K562 (cell line): ENCODE results near the gene CBX4. TPM values are rescaled to one million over a fixed set of nuclear protein-coding genes. Genes with fewer than 3 reads are reported as not detected.

Experiments
- ATF7 ChIP-seq: fragments of 450-650 bp; IDR thresholded peaks from 2 replicates; pipeline ENCODE4 v1.7.1; 2014; ENCODE audit warnings: mild to moderate bottlenecking, moderate library complexity
- CBFA2T3 ChIP-seq: fragments of 450-650 bp; IDR thresholded peaks from 2 replicates; pipeline ENCODE4 v1.6.1; 2017
- CGGBP1 ChIP-seq: fragments of 250-450 bp; sonication (Bioruptor Pico); IDR thresholded peaks from 2 replicates; pipeline ENCODE4 v1.9.0; 2021; ENCODE audit warnings: mild to moderate bottlenecking
- CREB1 ChIP-seq, 2 experiments: sonication (generic) in 1 of 2; formaldehyde crosslinking in 1 of 2; IDR thresholded peaks; 2 replicates each; pipeline versions ENCODE4 v1.6.1 to v1.8.0; 2012 to 2022; ENCODE audit warnings: inconsistent platforms in 1 of 2, mild to moderate bottlenecking in 1 of 2, missing genetic modification reagents in 1 of 2, moderate library complexity in 1 of 2
- DPF2 ChIP-seq: fragments of 450-650 bp; IDR thresholded peaks from 2 replicates; pipeline ENCODE4 v1.6.1; 2016
- FOXK1 ChIP-seq: sonication (generic); formaldehyde crosslinking; IDR thresholded peaks from 2 replicates; pipeline ENCODE4 v1.8.0; 2022; ENCODE audit warnings: missing genetic modification reagents, mild to moderate bottlenecking, borderline replicate concordance
- FOXK2 ChIP-seq, 2 experiments: fragments of 450-650 bp; IDR thresholded peaks in 1 of 2; conservative IDR thresholded peaks in 1 of 2; 2 replicates each; pipeline ENCODE4 v1.6.1; 2016; ENCODE audit warnings: low read depth in 2 of 2, mild to moderate bottlenecking in 1 of 2
- GABPB1 ChIP-seq: sonication (generic); formaldehyde crosslinking; IDR thresholded peaks from 2 replicates; pipeline ENCODE4 v1.8.0; 2022; ENCODE audit warnings: mild to moderate bottlenecking, missing genetic modification reagents
- HNRNPLL ChIP-seq: fragments of 200-400 bp; formaldehyde crosslinking; IDR thresholded peaks from 2 replicates; pipeline ENCODE4 v1.6.1; 2017; ENCODE audit warnings: low read length, low read depth, mild to moderate bottlenecking; ENCODE audit not compliant: poor library complexity, severe bottlenecking
- JUN ChIP-seq, 2 experiments: sonication (generic) in 1 of 2; formaldehyde crosslinking in 1 of 2; IDR thresholded peaks; 2 replicates each; pipeline versions ENCODE4 v1.6.1 to v1.8.0; 2012 to 2022; ENCODE audit warnings: borderline replicate concordance in 2 of 2, mild to moderate bottlenecking in 2 of 2, improper control_type of control experiment in 1 of 2, low read depth in 1 of 2, low read length in 1 of 2, missing genetic modification reagents in 1 of 2
- KDM4B ChIP-seq, 2 experiments: fragments of 450-650 bp in 1 of 2; sonication (generic) in 1 of 2; IDR thresholded peaks; 2 replicates each; pipeline ENCODE4 v1.6.1; 2016 to 2017; ENCODE audit warnings: borderline replicate concordance in 2 of 2, antibody characterized with exemption in 1 of 2, low read depth in 1 of 2, mild to moderate bottlenecking in 1 of 2
- MAZ ChIP-seq, 2 experiments: fragments of 450-650 bp in 1 of 2; sonication (generic) in 1 of 2; formaldehyde crosslinking; IDR thresholded peaks in 1 of 2; conservative IDR thresholded peaks in 1 of 2; 2 replicates each; pipeline versions ENCODE4 v1.4.0 to v1.5.0; 2020; ENCODE audit warnings: mild to moderate bottlenecking in 1 of 2, missing genetic modification reagents in 1 of 2
- NCOA1 ChIP-seq: fragments of 450-650 bp; IDR thresholded peaks from 2 replicates; pipeline ENCODE4 v1.6.1; 2016; ENCODE audit warnings: low read depth
- NR2C2 ChIP-seq, 2 experiments: fragments of 200-800 bp in 1 of 2; sonication (Bioruptor generic) in 1 of 2; sonication (generic) in 1 of 2; formaldehyde crosslinking in 1 of 2; IDR thresholded peaks; 2 replicates each; pipeline versions ENCODE4 v1.6.1 to v1.8.0; 2016 to 2022; ENCODE audit warnings: mild to moderate bottlenecking in 1 of 2, missing compliant biosample characterization in 1 of 2, missing genetic modification characterization in 1 of 2, missing genetic modification reagents in 1 of 2
- NRF1 ChIP-seq, 2 experiments: fragments of 450-650 bp; IDR thresholded peaks in 1 of 2; conservative IDR thresholded peaks in 1 of 2; 2 replicates each; pipeline ENCODE4 v1.6.1; 2014; ENCODE audit warnings: mild to moderate bottlenecking in 2 of 2
- PHB2 ChIP-seq: fragments of 450-650 bp; IDR thresholded peaks from 2 replicates; pipeline ENCODE4 v1.6.1; 2017; ENCODE audit warnings: low read depth
- TCF7 ChIP-seq: sonication (generic); IDR thresholded peaks from 2 replicates; pipeline ENCODE4 v1.6.1; 2016; ENCODE audit warnings: antibody characterized with exemption, borderline replicate concordance
- TOE1 ChIP-seq, 2 experiments: fragments of 450-650 bp in 1 of 2; sonication (generic) in 1 of 2; formaldehyde crosslinking in 1 of 2; IDR thresholded peaks; 2 replicates each; pipeline versions ENCODE4 v1.7.1 to v1.8.0; 2016 to 2022; ENCODE audit warnings: borderline replicate concordance in 2 of 2, mild to moderate bottlenecking in 2 of 2, antibody characterized with exemption in 1 of 2, inconsistent platforms in 1 of 2, low read depth in 1 of 2, missing genetic modification reagents in 1 of 2, moderate library complexity in 1 of 2
- ZNF24 ChIP-seq: fragments of 450-650 bp; IDR thresholded peaks from 2 replicates; pipeline ENCODE4 v1.6.1; 2016
- polyA plus RNA-seq, 8 experiments: library from polyadenylated mRNA; depleted of rRNA in 4 of 8; stranded (reverse) in 5 of 8; unstranded in 3 of 8; fragments of >200 nt; fragmentation: Nextera tagmentation in 2 of 8; fragmentation: Illumina TruSeq in 1 of 8; extraction: Ambion mirVana in 2 of 8; extraction: Trizol in 1 of 8; gene quantifications; 2 replicates each; pipeline versions ENCODE4 v1.2.1 to v1.2.3, GENCODE V29; 2011 to 2014; ENCODE audit warnings: inconsistent platforms in 1 of 8, missing spikeins in 1 of 8
- total RNA-seq, 7 experiments: library from RNA; depleted of rRNA in 6 of 7; stranded (reverse); fragments of >200 nt in 6 of 7; fragmentation: Illumina TruSeq in 2 of 7; extraction: Trizol in 2 of 7; gene quantifications; 2 replicates each; pipeline versions ENCODE4 v1.2.1 to v1.2.3, GENCODE V29; 2011 to 2021; ENCODE audit warnings: low replicate concordance in 1 of 7
- TF ChIP-seq, protein P1 (sequence below): fragments of 200-800 bp; sonication (Bioruptor generic); IDR thresholded peaks from 2 replicates; pipeline ENCODE4 v1.6.1; 2017; ENCODE audit warnings: missing genetic modification characterization, missing compliant biosample characterization
- TF ChIP-seq, protein P2 (sequence below): fragments of 450-650 bp; IDR thresholded peaks from 2 replicates; pipeline ENCODE4 v1.6.1; 2014; ENCODE audit warnings: low read depth, mild to moderate bottlenecking, moderate library complexity, borderline replicate concordance

Gene CBX4
- total and polyA plus RNA-seq, 9 of the 15 experiments (the other 6 are each of a cell fraction or from before 2014, with no cell fraction given) = 0.98 to 50.5 (median 10.0) TPM

- TF ChIP-seq CREB1 (IDR thresholded peaks at IDR 0.05) (no peak), CREB1 (CRISPR knock-in tag; IDR thresholded peaks at IDR 0.05) (peak; percentile 58; the same call in 1 of the 2 replicates), NCOA1 (peak; percentile 66), CBFA2T3 (no peak), MAZ (CRISPR knock-in tag; conservative IDR thresholded peaks at IDR 0.05 in 1 of 2, IDR thresholded peaks at IDR 0.05 in 1 of 2) (peak; percentile 67 to 84; a peak in 3 of 4 replicates), FOXK1 (CRISPR knock-in tag) (peak; percentile 93), CGGBP1 (CRISPR knock-in tag) (peak; percentile 59; the same call in 1 of the 2 replicates), HNRNPLL (no peak), TOE1 (IDR thresholded peaks at IDR 0.05; ENCODE audit: borderline replicate concordance) (peak; percentile 50; the same call in 1 of the 2 replicates), TOE1 (CRISPR knock-in tag; IDR thresholded peaks at IDR 0.05; ENCODE audit: borderline replicate concordance, low read depth) (no peak), PHB2 (no peak), GABPB1 (CRISPR knock-in tag) (peak; percentile 83; the same call in 1 of the 2 replicates), NRF1 (conservative IDR thresholded peaks at IDR 0.05 in 1 of 2, IDR thresholded peaks at IDR 0.05 in 1 of 2) (peak; percentile 53 to 61), KDM4B (IDR thresholded peaks at IDR 0.05; ENCODE audit: borderline replicate concordance in 2 of 2, low read depth in 1 of 2) (peak in 1 of 2 experiments; percentile 80; a peak in 1 of 4 replicates), ZNF24 (no peak), FOXK2 (conservative IDR thresholded peaks at IDR 0.05 in 1 of 2, IDR thresholded peaks at IDR 0.05 in 1 of 2; ENCODE audit: low read depth in 2 of 2) (peak; percentile 95 to 96), ATF7 (peak; percentile 69), NR2C2 (CRISPR knock-in tag; IDR thresholded peaks at IDR 0.05) (no peak), NR2C2 (tag; IDR thresholded peaks at IDR 0.05) (peak; percentile 51; the same call in 1 of the 2 replicates), JUN (IDR thresholded peaks at IDR 0.05; ENCODE audit: borderline replicate concordance, low read depth, low read length) (peak; percentile 71; the same call in 1 of the 2 replicates), JUN (CRISPR knock-in tag; IDR thresholded peaks at IDR 0.05; ENCODE audit: borderline replicate concordance) (no peak), TCF7 (no peak), DPF2 (peak; percentile 61; the same call in 1 of the 2 replicates)
- TF ChIP-seq, protein P1, sequence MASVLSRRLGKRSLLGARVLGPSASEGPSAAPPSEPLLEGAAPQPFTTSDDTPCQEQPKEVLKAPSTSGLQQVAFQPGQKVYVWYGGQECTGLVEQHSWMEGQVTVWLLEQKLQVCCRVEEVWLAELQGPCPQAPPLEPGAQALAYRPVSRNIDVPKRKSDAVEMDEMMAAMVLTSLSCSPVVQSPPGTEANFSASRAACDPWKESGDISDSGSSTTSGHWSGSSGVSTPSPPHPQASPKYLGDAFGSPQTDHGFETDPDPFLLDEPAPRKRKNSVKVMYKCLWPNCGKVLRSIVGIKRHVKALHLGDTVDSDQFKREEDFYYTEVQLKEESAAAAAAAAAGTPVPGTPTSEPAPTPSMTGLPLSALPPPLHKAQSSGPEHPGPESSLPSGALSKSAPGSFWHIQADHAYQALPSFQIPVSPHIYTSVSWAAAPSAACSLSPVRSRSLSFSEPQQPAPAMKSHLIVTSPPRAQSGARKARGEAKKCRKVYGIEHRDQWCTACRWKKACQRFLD (CRISPR knock-in tag) = no peak
- TF ChIP-seq, protein P2, sequence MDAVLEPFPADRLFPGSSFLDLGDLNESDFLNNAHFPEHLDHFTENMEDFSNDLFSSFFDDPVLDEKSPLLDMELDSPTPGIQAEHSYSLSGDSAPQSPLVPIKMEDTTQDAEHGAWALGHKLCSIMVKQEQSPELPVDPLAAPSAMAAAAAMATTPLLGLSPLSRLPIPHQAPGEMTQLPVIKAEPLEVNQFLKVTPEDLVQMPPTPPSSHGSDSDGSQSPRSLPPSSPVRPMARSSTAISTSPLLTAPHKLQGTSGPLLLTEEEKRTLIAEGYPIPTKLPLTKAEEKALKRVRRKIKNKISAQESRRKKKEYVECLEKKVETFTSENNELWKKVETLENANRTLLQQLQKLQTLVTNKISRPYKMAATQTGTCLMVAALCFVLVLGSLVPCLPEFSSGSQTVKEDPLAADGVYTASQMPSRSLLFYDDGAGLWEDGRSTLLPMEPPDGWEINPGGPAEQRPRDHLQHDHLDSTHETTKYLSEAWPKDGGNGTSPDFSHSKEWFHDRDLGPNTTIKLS = 0 out of 2 replicates have a peak, but pooled peaks have one; percentile 57
Measured at GRCh38 chr17:79826204-79826680, 13.0 kb downstream of the CBX4 start (continued).
